Memory B cell (primary cell): ENCODE measurements around the gene CDC14B.
"Not testable (repeated sequence)": the region's sequence is repeated elsewhere in the genome, so short reads cannot be mapped to it uniquely, and the experiment has no call there.

Experiments used
- ATAC-seq: fragments of 150-1000 bp; cut with Tn5 transposase; 2 replicates; pipeline ENCODE4 v1.10.0; 2021; ENCODE audit warnings: low read depth, mild to moderate bottlenecking, moderate library complexity
- DNase-seq, 2 donors: peaks; one replicate each; pipeline ENCODE4 v3.0.0; 2022; ENCODE audit warnings: low spot score in 2 of 2
- H3K27ac Mint-ChIP-seq: one replicate; pipeline ENCODE4 v1.8.0; 2022; ENCODE audit warnings: mild to moderate bottlenecking, moderate library complexity, mixed read lengths
- H3K27me3 Mint-ChIP-seq: one replicate; pipeline ENCODE4 v1.8.0; 2022; ENCODE audit warnings: mixed read lengths
- H3K36me3 Mint-ChIP-seq: one replicate; pipeline ENCODE4 v1.8.0; 2022; ENCODE audit warnings: mild to moderate bottlenecking, mixed read lengths
- H3K4me1 Mint-ChIP-seq: one replicate; pipeline ENCODE4 v1.8.0; 2022; ENCODE audit warnings: mixed read lengths
- H3K4me3 Mint-ChIP-seq: one replicate; pipeline ENCODE4 v1.8.0; 2022; ENCODE audit warnings: mild to moderate bottlenecking, moderate library complexity, mixed read lengths
- H3K9me3 Mint-ChIP-seq: one replicate; pipeline ENCODE4 v1.8.0; 2022; ENCODE audit warnings: mixed read lengths

The CDC14B gene

DNA sequence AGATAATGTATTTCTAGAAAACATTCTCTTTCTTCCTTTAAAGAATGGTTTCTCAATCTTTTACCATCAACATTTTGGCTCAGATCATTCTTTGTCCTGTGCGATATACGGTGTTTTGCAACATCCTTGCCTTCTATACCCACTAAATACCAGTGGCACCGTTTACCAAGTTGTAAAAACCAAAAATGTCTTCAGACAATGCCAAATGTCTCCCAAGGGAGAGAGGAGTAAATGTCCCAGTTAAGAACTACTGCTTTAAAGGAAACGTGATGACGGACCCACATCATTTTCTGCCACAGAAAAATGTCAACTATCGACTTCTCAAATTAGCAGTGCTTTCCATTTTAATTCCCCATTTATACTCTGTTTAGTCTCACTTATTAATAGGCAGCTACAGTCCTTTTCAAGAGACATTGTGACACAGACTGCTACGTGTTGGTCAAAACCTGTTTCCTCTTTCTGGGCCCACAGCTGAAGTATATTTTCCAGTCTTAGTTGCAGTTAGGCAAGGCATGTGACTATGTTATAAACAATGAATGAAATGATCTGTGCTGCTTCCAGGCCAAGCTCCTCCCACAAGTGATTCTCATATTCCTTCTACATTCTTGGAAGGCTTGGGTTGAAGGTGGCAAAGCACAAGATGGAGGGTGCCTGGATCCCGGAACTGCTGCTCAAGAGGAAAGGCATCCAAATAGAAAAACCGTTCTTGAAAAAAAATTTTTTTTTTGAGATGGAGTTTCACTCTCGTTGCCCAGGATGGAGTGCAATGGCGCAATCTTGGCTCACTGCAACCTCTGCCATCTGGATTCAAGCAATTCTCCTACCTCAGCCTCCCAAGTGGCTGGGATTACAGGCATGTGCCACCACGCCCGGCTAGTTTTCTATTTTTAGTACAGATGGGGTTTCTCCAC, 26.7 kb upstream of the CDC14B start:
- H3K27me3 Mint-ChIP-seq = no peaks in the 10 kb centered on the region
- DNase-seq (no peak), ATAC-seq (peak; percentile 75)
- H3K4me1 Mint-ChIP-seq = peaks cover 8% of the 10 kb centered on the region
- H3K9me3 Mint-ChIP-seq = no peaks in the 10 kb centered on the region
- peak overlapping the region; percentile 81 for H3K27ac Mint-ChIP-seq
- H3K36me3 Mint-ChIP-seq = peaks cover 19% of the 10 kb centered on the region
- H3K4me3 Mint-ChIP-seq = no peak overlapping the region

DNA sequence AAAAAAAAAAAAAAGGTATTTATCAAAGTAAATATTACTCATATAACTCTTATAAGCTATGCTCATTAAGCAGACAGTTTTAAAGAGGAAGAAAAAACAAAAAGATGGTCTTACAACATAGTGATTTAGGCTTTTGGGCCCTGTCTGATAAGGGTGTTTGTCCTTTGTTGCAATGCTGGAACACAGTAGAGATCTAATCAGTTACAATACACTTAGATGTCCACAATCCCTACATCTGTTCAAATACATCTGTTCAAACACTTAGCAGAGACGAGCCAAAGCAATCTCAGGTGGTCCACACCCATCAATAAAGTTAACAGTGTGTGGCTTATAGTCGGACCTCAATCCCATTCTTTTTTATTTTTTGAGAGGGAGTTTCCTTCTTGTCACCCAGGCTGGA, 24.5 kb upstream of the CDC14B start:
- Mint-ChIP-seq H3K27me3 (no peaks in the 10 kb centered on the region), H3K4me3 (no peak overlapping the region), H3K4me1 (peaks cover 8% of the 10 kb centered on the region), H3K27ac (no peak overlapping the region), H3K36me3 (peaks cover 13% of the 10 kb centered on the region), H3K9me3 (no peaks in the 10 kb centered on the region)
- no peak for DNase-seq
- ATAC-seq = no peak

DNA sequence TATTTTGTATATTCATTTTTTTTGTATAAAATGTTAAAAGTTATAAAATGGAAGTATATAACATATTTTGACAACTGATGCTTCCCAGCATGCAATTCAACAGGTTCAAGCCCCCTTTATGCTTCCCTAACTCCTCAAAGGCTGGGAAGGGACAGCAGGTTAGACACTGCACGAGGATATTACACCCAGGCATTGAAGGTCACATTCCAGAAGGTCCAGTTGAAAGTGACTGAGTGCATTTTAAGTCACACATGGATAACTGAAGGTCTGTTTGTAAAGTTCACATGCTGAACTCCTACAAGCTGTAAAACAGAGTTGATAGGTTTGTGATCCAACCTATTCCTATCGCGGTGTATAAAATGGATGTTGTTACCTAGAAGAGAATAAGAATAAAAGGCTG, 21.9 kb upstream of the CDC14B start:
- no peak for ATAC-seq
- H3K36me3 Mint-ChIP-seq = peaks cover 12% of the 10 kb centered on the region
- peaks cover 2% of the 10 kb centered on the region for H3K27me3 Mint-ChIP-seq
- DNase-seq = no peak
- no peak overlapping the region for H3K27ac Mint-ChIP-seq
- H3K4me1 Mint-ChIP-seq = peaks cover 4% of the 10 kb centered on the region
- no peak overlapping the region for H3K4me3 Mint-ChIP-seq
- H3K9me3 Mint-ChIP-seq = no peaks in the 10 kb centered on the region

GRCh38 chr9:96638606-96639364, 19.1 kb upstream of the CDC14B start:
- no peak overlapping the region for H3K4me3 Mint-ChIP-seq
- H3K27me3 Mint-ChIP-seq = peaks cover 3% of the 10 kb centered on the region
- ATAC-seq (no peak), DNase-seq (no peak)
- H3K4me1 Mint-ChIP-seq = no peaks in the 10 kb centered on the region
- peaks cover 7% of the 10 kb centered on the region for H3K36me3 Mint-ChIP-seq
- no peaks in the 10 kb centered on the region for H3K9me3 Mint-ChIP-seq
- no peak overlapping the region for H3K27ac Mint-ChIP-seq

- H3K9me3 Mint-ChIP-seq = no peaks in the 10 kb centered on the region
- H3K4me3 Mint-ChIP-seq = no peak overlapping the region
- no peaks in the 10 kb centered on the region for H3K4me1 Mint-ChIP-seq
- H3K36me3 Mint-ChIP-seq = peaks cover 4% of the 10 kb centered on the region
- DNase-seq = no peak
- H3K27ac Mint-ChIP-seq = no peak overlapping the region
- peaks cover 9% of the 10 kb centered on the region for H3K27me3 Mint-ChIP-seq
- no peak for ATAC-seq
These were observed 16.7 kb upstream of the CDC14B start for GRCh38 chr9:96636368-96636767.

- ATAC-seq, H3K36me3 Mint-ChIP-seq, H3K4me1 Mint-ChIP-seq, H3K9me3 Mint-ChIP-seq, H3K27ac Mint-ChIP-seq, H3K4me3 Mint-ChIP-seq, DNase-seq: not testable (repeated sequence)
- H3K27me3 Mint-ChIP-seq = peaks cover 11% of the 10 kb centered on the region
These were observed 13.9 kb upstream of the CDC14B start for GRCh38 chr9:96633579-96633978.

DNA sequence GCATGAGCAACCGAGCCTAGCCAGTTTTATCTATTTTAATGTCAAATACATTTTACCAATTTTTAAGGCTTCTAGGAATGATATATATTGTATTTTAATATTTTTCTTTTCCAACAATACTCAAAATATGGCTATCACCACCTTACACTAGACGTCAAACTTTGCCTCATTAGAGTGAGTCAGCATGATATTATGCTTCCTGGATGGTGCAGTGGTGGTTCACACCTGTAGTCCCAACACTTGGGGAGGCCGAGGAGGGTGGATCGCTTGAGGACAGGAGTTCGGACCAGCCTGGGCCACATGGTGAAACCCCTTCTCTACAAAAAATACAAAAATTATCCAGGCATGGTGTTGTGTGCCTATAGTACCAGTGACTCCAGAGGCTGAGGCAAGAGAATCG, 7.3 kb upstream of the CDC14B start:
- ATAC-seq (no peak), DNase-seq (no peak)
- Mint-ChIP-seq H3K27ac (no peak overlapping the region), H3K4me1 (no peaks in the 10 kb centered on the region), H3K4me3 (no peak overlapping the region), H3K9me3 (no peaks in the 10 kb centered on the region), H3K36me3 (no peaks in the 10 kb centered on the region), H3K27me3 (peaks cover 8% of the 10 kb centered on the region)

DNA sequence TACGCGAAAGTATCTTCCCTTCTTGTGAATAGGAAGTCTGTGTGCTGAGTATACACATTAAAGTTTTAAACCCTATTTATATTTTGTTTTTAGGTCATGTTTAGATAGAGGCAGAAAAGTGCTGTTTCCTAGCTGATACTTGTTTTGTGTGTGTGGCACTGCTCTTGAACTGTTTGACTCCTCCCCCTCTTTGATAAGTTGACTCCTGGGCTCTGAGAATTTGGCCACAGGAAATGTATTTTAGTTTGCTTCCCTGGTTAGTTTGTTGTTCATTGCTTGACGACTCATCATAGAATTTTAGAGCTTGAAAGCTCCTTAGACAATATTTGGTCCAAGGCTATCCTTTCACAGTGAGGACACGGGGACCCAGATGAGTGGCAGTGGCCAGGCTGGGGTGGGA, 2.0 kb upstream of the CDC14B start:
- H3K27me3 Mint-ChIP-seq = peaks cover 14% of the 10 kb centered on the region
- DNase-seq = no peak
- no peak overlapping the region for H3K4me3 Mint-ChIP-seq

GRCh38 chr9:96620832-96621269, 1.2 kb upstream of the CDC14B start:
- Mint-ChIP-seq H3K36me3 (no peaks in the 10 kb centered on the region), H3K4me3 (no peak overlapping the region), H3K27ac (no peak overlapping the region), H3K4me1 (peaks cover 4% of the 10 kb centered on the region), H3K9me3 (no peaks in the 10 kb centered on the region), H3K27me3 (peaks cover 17% of the 10 kb centered on the region)
- ATAC-seq (peak; percentile 16), DNase-seq (no peak)

More for the DNA sequence above, 2.0 kb upstream of the CDC14B start:
- Mint-ChIP-seq H3K27ac (no peak overlapping the region), H3K36me3 (no peaks in the 10 kb centered on the region), H3K9me3 (no peaks in the 10 kb centered on the region), H3K4me1 (peaks cover 4% of the 10 kb centered on the region)
- ATAC-seq = no peak

DNA sequence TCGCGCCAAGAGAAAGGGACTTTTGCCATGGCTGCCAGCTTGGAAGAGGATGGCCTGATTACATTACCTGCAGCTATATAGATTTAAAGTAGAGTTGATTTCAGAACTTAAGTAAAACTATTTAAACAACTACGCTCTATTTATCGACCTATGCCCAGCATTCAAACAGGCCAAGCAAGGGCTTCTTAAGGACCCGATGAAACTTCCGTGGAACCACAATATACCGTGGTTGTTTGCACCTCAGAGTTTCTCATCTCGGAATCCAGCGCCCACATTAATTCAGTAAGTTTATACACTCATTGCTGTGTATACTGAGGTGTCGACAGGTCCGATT, 505 bp upstream of the CDC14B start:
- peaks cover 19% of the 10 kb centered on the region for H3K27me3 Mint-ChIP-seq
- H3K4me3 Mint-ChIP-seq = peak overlapping the region; percentile 61
- no peaks in the 10 kb centered on the region for H3K36me3 Mint-ChIP-seq
- DNase-seq = no peak
- no peak for ATAC-seq
- H3K27ac Mint-ChIP-seq = no peak overlapping the region
- H3K4me1 Mint-ChIP-seq = peaks cover 4% of the 10 kb centered on the region
- no peaks in the 10 kb centered on the region for H3K9me3 Mint-ChIP-seq

GRCh38 chr9:96619124-96619465, 548 bp downstream of the CDC14B start:
- H3K27ac Mint-ChIP-seq = no peak overlapping the region
- H3K4me3 Mint-ChIP-seq = no peak overlapping the region
- ATAC-seq = no peak

GRCh38 chr9:96618209-96619123, 1.2 kb downstream of the CDC14B start:
- H3K27ac Mint-ChIP-seq = no peak overlapping the region
- no peaks in the 10 kb centered on the region for H3K9me3 Mint-ChIP-seq
- peaks cover 4% of the 10 kb centered on the region for H3K4me1 Mint-ChIP-seq
- peaks cover 21% of the 10 kb centered on the region for H3K27me3 Mint-ChIP-seq
- peak in 1 of 2 donors; percentile 32 for DNase-seq
- peak overlapping the region; percentile 75 for H3K4me3 Mint-ChIP-seq
- ATAC-seq = no peak
- no peaks in the 10 kb centered on the region for H3K36me3 Mint-ChIP-seq

More at GRCh38 chr9:96619124-96619465, 548 bp downstream of the CDC14B start:
- Mint-ChIP-seq H3K9me3 (no peaks in the 10 kb centered on the region), H3K36me3 (no peaks in the 10 kb centered on the region), H3K27me3 (peaks cover 21% of the 10 kb centered on the region), H3K4me1 (peaks cover 4% of the 10 kb centered on the region)
- peak in 1 of 2 donors; percentile 11 for DNase-seq

DNA sequence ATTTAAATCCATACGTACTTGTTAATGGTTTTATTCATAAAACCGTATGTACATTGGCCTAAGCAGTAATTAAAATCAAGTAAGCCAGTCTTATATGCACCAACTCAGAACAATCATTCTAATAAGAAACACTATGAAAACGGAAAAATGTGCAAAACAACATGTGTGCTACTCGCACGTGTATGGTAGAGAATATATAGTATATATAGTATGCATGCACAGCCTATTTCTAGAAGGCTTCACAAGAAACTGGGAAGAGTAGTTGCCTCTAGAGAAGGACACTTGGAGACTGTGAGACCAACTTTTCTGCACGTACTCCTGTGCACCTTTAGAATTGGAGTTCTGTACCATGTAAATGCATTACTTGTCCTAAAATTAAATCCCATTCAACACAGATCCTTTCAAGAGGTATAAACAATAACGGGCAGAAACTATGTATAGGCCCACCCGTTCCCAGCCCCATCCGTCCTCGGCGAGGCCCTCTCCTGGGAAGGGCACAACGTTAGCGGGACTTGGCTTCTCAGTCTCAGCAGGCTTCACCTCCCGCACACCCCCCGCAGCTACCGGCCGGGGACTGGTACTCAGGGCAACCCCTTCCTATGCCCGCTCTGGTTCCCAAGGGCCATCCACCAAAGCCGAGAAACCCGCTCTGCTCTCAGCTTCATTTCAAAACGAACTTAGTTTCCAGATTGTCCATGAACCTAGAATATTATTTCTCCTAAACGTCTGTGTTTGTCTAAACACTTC, 2.0 kb downstream of the CDC14B start:
- no peaks in the 10 kb centered on the region for H3K9me3 Mint-ChIP-seq
- DNase-seq (no peak), ATAC-seq (no peak)
- peak overlapping the region; percentile 75 for H3K4me3 Mint-ChIP-seq
- H3K27ac Mint-ChIP-seq = no peak overlapping the region
- H3K4me1 Mint-ChIP-seq = peaks cover 4% of the 10 kb centered on the region
- H3K27me3 Mint-ChIP-seq = peaks cover 25% of the 10 kb centered on the region
- H3K36me3 Mint-ChIP-seq = no peaks in the 10 kb centered on the region
